GM23338 (cell line): ENCODE measurements around the gene FDX1. TPM values are rescaled to one million over a fixed set of nuclear protein-coding genes. Genes with fewer than 3 reads are reported as not detected.
"Not testable (repeated sequence)": the region's sequence is repeated elsewhere in the genome, so short reads cannot be mapped to it uniquely, and the experiment has no call there.

Experiments used
- ATAC-seq: fragments of 200-7000 bp; cut with Tn5 transposase; 3 replicates; pipeline ENCODE4 v1.9.1; 2020
- DNase-seq: peaks from one replicate; pipeline ENCODE4 v3.0.0-alpha.2; 2015; ENCODE audit warnings: low spot score
- H2AFZ ChIP-seq: fragments of 200-600 bp; sonication (generic); 2 replicates; pipeline ENCODE4 v1.8.0; 2016; ENCODE audit warnings: antibody characterized with exemption, mild to moderate bottlenecking, moderate library complexity
- H3F3A ChIP-seq: fragments of 200-600 bp; sonication (generic); replicated peaks from 2 replicates; pipeline ENCODE4 v1.8.0; 2017; ENCODE audit warnings: antibody characterized with exemption, mixed run types, low read depth
- H3K27ac ChIP-seq: fragments of 200-600 bp; sonication (generic); 2 replicates; pipeline ENCODE4 v1.6.1; 2016; ENCODE audit warnings: low read depth
- H3K27me3 ChIP-seq: fragments of 200-600 bp; sonication (generic); 2 replicates; pipeline ENCODE4 v1.8.0; 2016; ENCODE audit warnings: mild to moderate bottlenecking, mixed run types, moderate library complexity; ENCODE audit not compliant: insufficient read depth
- H3K36me3 ChIP-seq: fragments of 200-600 bp; sonication (generic); 2 replicates; pipeline ENCODE4 v1.8.0; 2016; ENCODE audit warnings: mild to moderate bottlenecking; ENCODE audit not compliant: insufficient read depth
- H3K4me1 ChIP-seq: fragments of 200-600 bp; sonication (generic); 2 replicates; pipeline ENCODE4 v1.8.0; 2016; ENCODE audit warnings: mild to moderate bottlenecking, moderate library complexity; ENCODE audit not compliant: insufficient read depth
- H3K4me2 ChIP-seq: fragments of 200-600 bp; sonication (generic); 2 replicates; pipeline ENCODE4 v1.7.1; 2017; ENCODE audit warnings: mixed run types
- H3K4me3 ChIP-seq: fragments of 200-600 bp; sonication (generic); 2 replicates; pipeline ENCODE4 v1.6.1; 2016; ENCODE audit warnings: mixed run types
- H3K79me2 ChIP-seq: fragments of 200-600 bp; sonication (generic); replicated peaks from 2 replicates; pipeline ENCODE4 v1.8.0; 2017; ENCODE audit warnings: mild to moderate bottlenecking; ENCODE audit not compliant: insufficient read depth
- H3K9me2 ChIP-seq: fragments of 200-600 bp; sonication (generic); 2 replicates; pipeline ENCODE4 v1.8.0; 2017; ENCODE audit not compliant: insufficient read depth
- H4K20me1 ChIP-seq: fragments of 200-600 bp; sonication (generic); replicated peaks from 2 replicates; pipeline ENCODE4 v1.8.0; 2017; ENCODE audit warnings: mild to moderate bottlenecking; ENCODE audit not compliant: insufficient read depth
- H3K27ac Mint-ChIP-seq: 2 replicates; pipeline ENCODE4 v1.8.0; 2020; ENCODE audit warnings: inconsistent platforms, mild to moderate bottlenecking, moderate library complexity, mixed read lengths
- H3K27me3 Mint-ChIP-seq: 3 replicates; pipeline ENCODE4 v1.8.0; 2022; ENCODE audit warnings: low read depth, mild to moderate bottlenecking, moderate library complexity, mixed read lengths, inconsistent platforms; ENCODE audit not compliant: insufficient read depth, poor library complexity
- H3K36me3 Mint-ChIP-seq: 3 replicates; pipeline ENCODE4 v1.8.0; 2021; ENCODE audit warnings: low read depth, mild to moderate bottlenecking, inconsistent platforms, moderate library complexity, mixed read lengths
- H3K4me1 Mint-ChIP-seq: 3 replicates; pipeline ENCODE4 v1.8.0; 2020; ENCODE audit warnings: mild to moderate bottlenecking, inconsistent platforms, mixed read lengths
- H3K4me3 Mint-ChIP-seq: 3 replicates; pipeline ENCODE4 v1.8.0; 2021; ENCODE audit warnings: moderate library complexity, mild to moderate bottlenecking, inconsistent platforms, mixed read lengths
- H3K9me3 Mint-ChIP-seq: 3 replicates; pipeline ENCODE4 v1.8.0; 2020; ENCODE audit warnings: moderate library complexity, mild to moderate bottlenecking, inconsistent platforms, mixed read lengths
- ETS1 ChIP-seq: IDR thresholded peaks from 2 replicates; pipeline ENCODE4 v1.6.1; 2016; ENCODE audit warnings: antibody characterized with exemption
- EZH2phosphoT487 ChIP-seq: fragments of 200-600 bp; sonication (generic); IDR thresholded peaks from one replicate; pipeline ENCODE4 v1.8.1; 2018; ENCODE audit warnings: antibody characterized with exemption; ENCODE audit not compliant: unreplicated experiment
- NANOG ChIP-seq: IDR thresholded peaks from 2 replicates; pipeline ENCODE4 v1.6.1; 2016; ENCODE audit warnings: antibody characterized with exemption, borderline replicate concordance
- REST ChIP-seq: IDR thresholded peaks from one replicate; pipeline ENCODE4 v1.6.1; 2018; ENCODE audit warnings: antibody characterized with exemption; ENCODE audit not compliant: unreplicated experiment
- STAT1 ChIP-seq: IDR thresholded peaks from one replicate; pipeline ENCODE4 v1.6.1; 2016; ENCODE audit warnings: antibody characterized with exemption; ENCODE audit not compliant: unreplicated experiment
- ZNF114 ChIP-seq: fragments of 250-450 bp; sonication (Bioruptor Pico); IDR thresholded peaks from 2 replicates; pipeline ENCODE4 v1.5.0; 2020; ENCODE audit warnings: mild to moderate bottlenecking, moderate library complexity
- ZNF462 ChIP-seq: fragments of 250-450 bp; sonication (Bioruptor Pico); IDR thresholded peaks from 2 replicates; pipeline ENCODE4 v1.5.0; 2020; ENCODE audit warnings: mild to moderate bottlenecking, moderate library complexity
- polyA plus RNA-seq: library from polyadenylated mRNA; unstranded; fragments of >200 nt; fragmentation: Nextera tagmentation; extraction: Ambion mirVana; gene quantifications from 2 replicates; pipeline ENCODE4 v1.2.1, GENCODE V29; 2016
- total RNA-seq: library from RNA; depleted of rRNA; stranded (reverse); fragments of >200 nt; shearing (Covaris generic); gene quantifications from 2 replicates; pipeline ENCODE4 v1.2.3, GENCODE V29; 2014

FDX1 gene
- total and polyA plus RNA-seq, 2 experiments from 2014 or later = 11.1 to 15.9 TPM

- TF ChIP-seq ZNF462 (CRISPR knock-in tag) (no peak), NANOG (no peak), REST (no peak), ETS1 (no peak), EZH2phosphoT487 (no peak), STAT1 (no peak), ZNF114 (no peak)
Measured at GRCh38 chr11:110392056-110392455, 37.7 kb upstream of the FDX1 start (continued).

GRCh38 chr11:110397668-110398286 is 32.0 kb upstream of the FDX1 start:
- not testable (repeated sequence) for H3K79me2 ChIP-seq, H3K27me3 ChIP-seq, H3K9me2 ChIP-seq, H3K27me3 Mint-ChIP-seq, ATAC-seq, H3K4me3 Mint-ChIP-seq, H2AFZ ChIP-seq, H3K4me1 Mint-ChIP-seq, H3K4me1 ChIP-seq, H4K20me1 ChIP-seq, H3K27ac ChIP-seq, H3K4me2 ChIP-seq, H3K36me3 ChIP-seq, H3K4me3 ChIP-seq, H3K27ac Mint-ChIP-seq, DNase-seq, H3F3A ChIP-seq, H3K36me3 Mint-ChIP-seq
- H3K9me3 Mint-ChIP-seq = peaks cover 24% of the 10 kb centered on the region

GRCh38 chr11:110403585-110403984 is 26.2 kb upstream of the FDX1 start:
- H3K27me3 Mint-ChIP-seq, H3K36me3 Mint-ChIP-seq, H3K27ac Mint-ChIP-seq, H3K27me3 ChIP-seq, H3K4me3 Mint-ChIP-seq, H2AFZ ChIP-seq, DNase-seq, H4K20me1 ChIP-seq, H3K79me2 ChIP-seq, H3K36me3 ChIP-seq, H3K9me2 ChIP-seq, H3K4me3 ChIP-seq, H3K4me1 Mint-ChIP-seq, H3K27ac ChIP-seq, ATAC-seq, H3F3A ChIP-seq, H3K4me2 ChIP-seq, H3K4me1 ChIP-seq: not testable (repeated sequence)
- H3K9me3 Mint-ChIP-seq = peaks cover 19% of the 10 kb centered on the region
